DMS53 treated with DMSO at 0.1 percent for 48 hours (cell line): ENCODE results near the gene ARHGAP12.
A peak's percentile ranks its signal among the peaks of the same experiment; 100 is the strongest.
"Not testable (repeated sequence)": the region's sequence is repeated elsewhere in the genome, so short reads cannot be mapped to it uniquely, and the experiment has no call there.

Experiments
- DNase-seq: peaks from one replicate; lab custom pipeline; 2025; ENCODE audit not compliant: unreplicated experiment; lab: John Stamatoyannopoulos, UW

The ARHGAP12 gene

GRCh38 chr10:31771331-31771831, 157.2 kb downstream of the ARHGAP12 start:
- no peak for DNase-seq

GRCh38 chr10:31770307-31770902, 158.2 kb downstream of the ARHGAP12 start:
- peak; percentile 10 for DNase-seq

- no peak for DNase-seq
Measured at GRCh38 chr10:31769564-31769963, 159.1 kb downstream of the ARHGAP12 start.

- not testable (repeated sequence) for DNase-seq
Measured at GRCh38 chr10:31768935-31769334, 159.7 kb downstream of the ARHGAP12 start.

GRCh38 chr10:31768467-31768866, 160.2 kb downstream of the ARHGAP12 start:
- no peak for DNase-seq

- DNase-seq = no peak
Measured at GRCh38 chr10:31765541-31765940, 163.1 kb downstream of the ARHGAP12 start.

GRCh38 chr10:31762316-31762715, 166.3 kb downstream of the ARHGAP12 start:
- no peak for DNase-seq

- DNase-seq = no peak
Measured at GRCh38 chr10:31761156-31761555, 167.5 kb downstream of the ARHGAP12 start.

- DNase-seq = peak; percentile 45
Measured at GRCh38 chr10:31760674-31761081, 168.0 kb downstream of the ARHGAP12 start.

- DNase-seq = peak; percentile 98
Measured at GRCh38 chr10:31759799-31760626, 168.6 kb downstream of the ARHGAP12 start.

GRCh38 chr10:31759124-31759798, 169.4 kb downstream of the ARHGAP12 start:
- DNase-seq = peak; percentile 33

- no peak for DNase-seq
Measured at GRCh38 chr10:31758495-31758894, 170.1 kb downstream of the ARHGAP12 start.

GRCh38 chr10:31757831-31758230, 170.8 kb downstream of the ARHGAP12 start:
- DNase-seq = no peak

GRCh38 chr10:31757386-31757791, 171.2 kb downstream of the ARHGAP12 start:
- no peak for DNase-seq

GRCh38 chr10:31756729-31757110, 171.9 kb downstream of the ARHGAP12 start:
- no peak for DNase-seq

GRCh38 chr10:31756101-31756728, 172.4 kb downstream of the ARHGAP12 start:
- DNase-seq = no peak
